CD14-positive monocyte (primary cell): ENCODE data around the gene AKAP8. TPM values are rescaled to one million over a fixed set of nuclear protein-coding genes. Genes with fewer than 3 reads are reported as not detected.

ENCODE experiments used
- DNase-seq, 3 donors: peaks; one replicate each; pipeline ENCODE4 v3.0.0-alpha.2; 2011 to 2022
- H2AFZ ChIP-seq: 2 replicates; pipeline ENCODE4 v1.6.0; 2012; ENCODE audit warnings: mild to moderate bottlenecking, low read depth, low read length, inconsistent platforms; ENCODE audit not compliant: insufficient read depth, poor library complexity, severe bottlenecking
- H3K27ac ChIP-seq, 2 donors: 1 replicate in 1 of 2; 2 replicates in 1 of 2; pipeline ENCODE4 v1.5.1; 2012 to 2013; ENCODE audit warnings: low read length in 2 of 2, control low read depth in 1 of 2, inconsistent platforms in 1 of 2, low read depth in 1 of 2, mild to moderate bottlenecking in 1 of 2
- H3K27me3 ChIP-seq, 2 donors: one replicate each; pipeline versions ENCODE4 v1.6.0 to v1.6.1; 2011 to 2013; ENCODE audit warnings: low read length in 2 of 2; ENCODE audit not compliant: control insufficient read depth in 2 of 2, insufficient read depth in 2 of 2
- H3K36me3 ChIP-seq, 2 donors: replicated peaks in 1 of 2; 1 replicate in 1 of 2; 2 replicates in 1 of 2; pipeline versions ENCODE4 v1.5.1 to v1.6.1; 2012 to 2013; ENCODE audit warnings: low read length in 2 of 2, control low read depth in 1 of 2, inconsistent platforms in 1 of 2, mild to moderate bottlenecking in 1 of 2; ENCODE audit not compliant: insufficient read depth in 2 of 2, control insufficient read depth in 1 of 2
- H3K4me1 ChIP-seq, 2 donors: 1 replicate in 1 of 2; 2 replicates in 1 of 2; pipeline versions ENCODE4 v1.5.1 to v1.6.1; 2012 to 2013; ENCODE audit warnings: low read length in 2 of 2, control low read depth in 1 of 2, inconsistent platforms in 1 of 2, mild to moderate bottlenecking in 1 of 2, moderate library complexity in 1 of 2; ENCODE audit not compliant: insufficient read depth in 2 of 2, control insufficient read depth in 1 of 2
- H3K4me2 ChIP-seq: replicated peaks from 2 replicates; pipeline ENCODE3; 2012; ENCODE audit warnings: low read length, moderate library complexity, mild to moderate bottlenecking; ENCODE audit not compliant: poor library complexity, severe bottlenecking; ENCODE audit errors: extremely low read depth
- H3K4me3 ChIP-seq, 3 experiments: fragments of 200-600 bp in 1 of 3; sonication (generic) in 1 of 3; replicated peaks in 1 of 3; 1 replicate in 2 of 3; 2 replicates in 1 of 3; pipeline ENCODE4 v1.5.1; 2011 to 2013; ENCODE audit warnings: low read length in 3 of 3, mild to moderate bottlenecking in 3 of 3, control low read depth in 2 of 3, low read depth in 2 of 3, inconsistent platforms in 1 of 3, moderate library complexity in 1 of 3
- H3K79me2 ChIP-seq: 2 replicates; pipeline ENCODE4 v1.6.0; 2012; ENCODE audit warnings: mild to moderate bottlenecking, control low read depth, inconsistent platforms, low read length, moderate library complexity; ENCODE audit not compliant: insufficient read depth
- H3K9ac ChIP-seq: 2 replicates; pipeline ENCODE4 v1.6.0; 2017; ENCODE audit warnings: low read length, mild to moderate bottlenecking; ENCODE audit not compliant: insufficient read depth, poor library complexity, severe bottlenecking
- H3K9me3 ChIP-seq, 2 donors: replicated peaks in 1 of 2; 1 replicate in 1 of 2; 2 replicates in 1 of 2; pipeline versions ENCODE4 v1.5.1 to v1.6.1; 2012 to 2013; ENCODE audit warnings: low read length in 2 of 2, control low read depth in 1 of 2; ENCODE audit not compliant: control insufficient read depth in 1 of 2, insufficient read depth in 1 of 2
- H4K20me1 ChIP-seq: 2 replicates; pipeline ENCODE4 v1.6.0; 2012; ENCODE audit warnings: mild to moderate bottlenecking, low read length, control low read depth, moderate library complexity; ENCODE audit not compliant: insufficient read depth
- H3K27ac Mint-ChIP-seq, 7 donors: one replicate each; pipeline ENCODE4 v1.8.0; 2020; ENCODE audit warnings: mild to moderate bottlenecking in 7 of 7, mixed read lengths in 7 of 7, moderate library complexity in 6 of 7, inconsistent platforms in 2 of 7
- H3K27me3 Mint-ChIP-seq, 3 donors: one replicate each; pipeline ENCODE4 v1.8.0; 2021 to 2022; ENCODE audit warnings: low read depth in 3 of 3, mild to moderate bottlenecking in 3 of 3, mixed read lengths in 3 of 3, moderate library complexity in 3 of 3, inconsistent platforms in 1 of 3
- H3K36me3 Mint-ChIP-seq, 2 donors: one replicate each; pipeline ENCODE4 v1.8.0; 2020; ENCODE audit warnings: mixed read lengths in 2 of 2, inconsistent platforms in 1 of 2, mild to moderate bottlenecking in 1 of 2
- H3K4me1 Mint-ChIP-seq: one replicate; pipeline ENCODE4 v1.8.0; 2020; ENCODE audit warnings: mild to moderate bottlenecking, mixed read lengths
- H3K4me3 Mint-ChIP-seq, 2 donors: one replicate each; pipeline ENCODE4 v1.8.0; 2020; ENCODE audit warnings: mild to moderate bottlenecking in 2 of 2, mixed read lengths in 2 of 2, moderate library complexity in 1 of 2
- H3K9me3 Mint-ChIP-seq, 7 donors: one replicate each; pipeline ENCODE4 v1.8.0; 2020 to 2022; ENCODE audit warnings: mixed read lengths in 7 of 7, mild to moderate bottlenecking in 6 of 7, moderate library complexity in 6 of 7, inconsistent platforms in 2 of 7
- WGBS: methylation state at CpG from one replicate; pipeline ENCODE4 v1.1.5; 2013; ENCODE audit warnings: missing lambda C conversion rate; ENCODE audit not compliant: insufficient coverage; 5-methylcytosine and 5-hydroxymethylcytosine counted together
- intact Hi-C, 2 donors: fragments of 100-400 bp; cut with micrococcal nuclease; formaldehyde crosslinking; loops; one replicate each; pipeline versions ENCODE4 v1.15.0 to v1.15.1; 2023
- polyA plus RNA-seq, 3 donors: library from polyadenylated mRNA; depleted of rRNA in 1 of 3; unstranded in 2 of 3; stranded (reverse) in 1 of 3; fragments of 300-500 nt in 2 of 3; fragments of >200 nt in 1 of 3; fragmentation: Illumina TruSeq in 2 of 3; gene quantifications; 1 replicate in 2 of 3; 2 replicates in 1 of 3; pipeline ENCODE4 v1.2.3, GENCODE V29; 2012 to 2021
- TF ChIP-seq, protein P1 (sequence below): fragments of 200-600 bp; IDR thresholded peaks from one replicate; pipeline ENCODE4 v1.8.0; 2022; ENCODE audit warnings: antibody characterized with exemption, mild to moderate bottlenecking

The AKAP8 gene
- polyA plus RNA-seq, 3 donors: 8.0 to 25.9 (median 12.3) TPM

DNA sequence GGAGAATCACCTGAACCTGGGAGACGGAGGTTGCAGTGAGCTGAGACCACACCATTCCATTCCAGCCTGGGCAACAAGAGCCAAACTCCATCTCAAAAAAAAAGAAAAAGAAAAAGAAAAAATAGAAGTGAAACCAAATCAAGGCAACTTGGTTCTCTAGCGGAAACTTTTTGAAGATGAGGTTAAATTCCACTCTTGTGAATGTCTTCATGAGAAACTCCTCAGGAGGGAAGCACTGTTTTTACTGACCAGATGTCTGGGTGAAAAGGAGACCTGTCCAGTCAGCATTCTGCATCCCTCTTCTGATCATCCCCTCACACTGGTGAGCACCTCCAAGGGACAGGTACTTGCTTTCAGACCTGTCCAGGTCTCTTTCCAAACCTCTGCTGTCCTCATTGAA is 63.1 kb downstream of the AKAP8 start:
- peak overlapping the region; percentile 79 to 92 (median 88) for H3K27ac Mint-ChIP-seq

DNA sequence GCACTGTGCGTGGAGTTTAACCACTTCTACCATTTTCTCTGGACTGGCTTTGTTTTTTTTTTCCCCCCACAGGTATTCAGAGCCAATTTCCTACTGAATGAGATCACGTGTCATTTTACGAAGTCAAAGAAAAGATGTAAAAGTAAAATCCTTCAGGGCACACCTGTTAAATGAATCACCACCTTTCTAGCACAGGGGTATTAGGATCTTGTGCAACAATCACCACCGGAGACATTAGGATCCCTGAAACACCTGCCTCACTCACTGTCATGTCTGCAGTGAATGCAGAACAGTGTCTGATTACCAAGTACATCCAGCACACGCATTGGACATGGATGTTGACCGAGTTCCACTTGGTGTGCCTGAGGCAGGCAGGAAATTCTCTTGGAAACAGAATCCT is 64.5 kb downstream of the AKAP8 start:
- Histone ChIP-seq H3K36me3 (peaks cover 0 to 6% of the 10 kb centered on the region in 2 donors), H3K79me2 (peaks cover 100% of the 10 kb centered on the region), H4K20me1 (peaks cover 100% of the 10 kb centered on the region), H3K27me3 (no peaks in the 10 kb centered on the region), H3K4me1 (peaks cover 45 to 46% of the 10 kb centered on the region in 2 donors), H3K4me3 (no peak overlapping the region), H2AFZ (no peak overlapping the region), H3K9ac (no peak overlapping the region), H3K9me3 (no peaks in the 10 kb centered on the region), H3K27ac (peak overlapping the region in 1 of 2 donors; percentile 61), H3K4me2 (no peak overlapping the region)
- intact Hi-C loops: no loop called here
- TF ChIP-seq, protein P1, sequence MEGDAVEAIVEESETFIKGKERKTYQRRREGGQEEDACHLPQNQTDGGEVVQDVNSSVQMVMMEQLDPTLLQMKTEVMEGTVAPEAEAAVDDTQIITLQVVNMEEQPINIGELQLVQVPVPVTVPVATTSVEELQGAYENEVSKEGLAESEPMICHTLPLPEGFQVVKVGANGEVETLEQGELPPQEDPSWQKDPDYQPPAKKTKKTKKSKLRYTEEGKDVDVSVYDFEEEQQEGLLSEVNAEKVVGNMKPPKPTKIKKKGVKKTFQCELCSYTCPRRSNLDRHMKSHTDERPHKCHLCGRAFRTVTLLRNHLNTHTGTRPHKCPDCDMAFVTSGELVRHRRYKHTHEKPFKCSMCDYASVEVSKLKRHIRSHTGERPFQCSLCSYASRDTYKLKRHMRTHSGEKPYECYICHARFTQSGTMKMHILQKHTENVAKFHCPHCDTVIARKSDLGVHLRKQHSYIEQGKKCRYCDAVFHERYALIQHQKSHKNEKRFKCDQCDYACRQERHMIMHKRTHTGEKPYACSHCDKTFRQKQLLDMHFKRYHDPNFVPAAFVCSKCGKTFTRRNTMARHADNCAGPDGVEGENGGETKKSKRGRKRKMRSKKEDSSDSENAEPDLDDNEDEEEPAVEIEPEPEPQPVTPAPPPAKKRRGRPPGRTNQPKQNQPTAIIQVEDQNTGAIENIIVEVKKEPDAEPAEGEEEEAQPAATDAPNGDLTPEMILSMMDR: no peak
- 89% methylated on average over 3 of the region's 6 CpGs for WGBS
- no peak for DNase-seq
- Mint-ChIP-seq H3K36me3 (peaks cover 3 to 5% of the 10 kb centered on the region in 2 donors), H3K27ac (peak overlapping the region in 6 of 7 donors; percentile 46 to 60 (median 52)), H3K9me3 (peaks cover 0 to 3% (median 0%) of the 10 kb centered on the region in 7 donors), H3K27me3 (peaks cover 0 to 2% (median 0%) of the 10 kb centered on the region in 3 donors), H3K4me1 (peaks cover 72% of the 10 kb centered on the region), H3K4me3 (no peak overlapping the region)

More for the DNA sequence above, 63.1 kb downstream of the AKAP8 start:
- Mint-ChIP-seq H3K4me1 (peaks cover 72% of the 10 kb centered on the region), H3K9me3 (peaks cover 0 to 3% (median 0%) of the 10 kb centered on the region in 7 donors), H3K36me3 (peaks cover 3 to 8% of the 10 kb centered on the region in 2 donors), H3K4me3 (peak overlapping the region in 1 of 2 donors; percentile 62), H3K27me3 (peaks cover 0 to 2% (median 0%) of the 10 kb centered on the region in 3 donors)
- intact Hi-C loops: no loop called here
- H3K9ac ChIP-seq: peak overlapping the region; percentile 29
- peaks cover 0 to 6% of the 10 kb centered on the region in 2 donors for H3K36me3 ChIP-seq
- H4K20me1 ChIP-seq: peaks cover 100% of the 10 kb centered on the region
- TF ChIP-seq, protein P1: no peak
- peak in 2 of 3 donors; percentile 25 to 29 for DNase-seq
- no peak overlapping the region for H2AFZ ChIP-seq
- peaks cover 47 to 50% of the 10 kb centered on the region in 2 donors for H3K4me1 ChIP-seq
- H3K27me3 ChIP-seq: no peaks in the 10 kb centered on the region
- WGBS: 0% methylated on average over 1 of the region's 2 CpGs
- peak overlapping the region; percentile 43 to 80 for H3K27ac ChIP-seq
- no peaks in the 10 kb centered on the region for H3K9me3 ChIP-seq
- peak overlapping the region in 1 of 3 experiments; percentile 11 for H3K4me3 ChIP-seq
- H3K4me2 ChIP-seq: peak overlapping the region; percentile 11
- peaks cover 100% of the 10 kb centered on the region for H3K79me2 ChIP-seq
